NOMO-1 treated with DMSO at 0.1 percent for 48 hours (cell line): ENCODE measurements around the gene ANK3.

Source experiments
- DNase-seq: peaks from one replicate; lab custom pipeline; 2025; ENCODE audit not compliant: unreplicated experiment; lab: John Stamatoyannopoulos, UW

The ANK3 gene

GRCh38 chr10:60101821-60102220 is 287.9 kb downstream of the ANK3 start:
- no peak for DNase-seq

- peak; percentile 51 for DNase-seq
These were observed 289.5 kb downstream of the ANK3 start for GRCh38 chr10:60099998-60100747.

DNA sequence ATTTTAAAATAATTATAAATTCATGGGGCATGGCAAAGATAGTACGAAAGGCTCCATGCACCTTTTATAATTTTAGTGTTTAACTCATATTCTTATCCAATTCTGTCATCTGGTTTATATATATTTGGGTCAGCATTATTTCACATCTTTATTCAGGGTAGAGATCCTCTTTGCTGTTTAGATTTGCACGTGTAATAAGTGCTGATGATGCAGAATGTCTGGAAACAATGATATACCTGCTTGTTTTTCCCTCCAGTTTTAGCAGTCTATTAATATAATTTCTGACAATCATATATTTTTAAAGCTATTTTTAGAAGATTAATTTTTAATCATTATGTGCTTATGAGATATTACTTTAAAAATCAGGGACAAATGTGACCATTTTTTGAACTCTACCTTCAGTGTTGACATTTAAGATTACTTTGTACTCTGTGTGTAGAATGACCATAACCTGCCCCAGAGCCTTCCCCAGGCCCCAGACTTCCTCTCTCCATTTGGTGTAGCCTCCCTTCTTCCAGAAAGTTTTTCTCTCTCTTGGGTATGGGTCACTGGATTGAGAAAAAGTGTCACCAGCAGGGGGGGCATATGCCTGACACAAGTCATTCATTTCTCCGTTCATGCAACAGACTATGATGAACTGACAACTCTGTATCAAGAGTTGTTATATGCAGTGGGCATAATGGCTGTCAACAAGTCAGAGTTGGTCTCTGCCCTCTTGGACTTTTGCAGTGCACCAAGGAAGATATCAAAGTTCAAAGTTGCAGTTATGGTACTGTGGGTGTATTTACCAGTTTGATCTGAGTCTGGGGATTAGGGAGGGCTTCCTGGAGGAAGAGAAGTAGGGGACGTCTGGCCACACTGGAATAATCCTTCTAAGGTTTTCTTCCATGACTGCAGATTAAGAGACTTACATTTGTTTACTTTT is 290.7 kb downstream of the ANK3 start:
- no peak for DNase-seq

- DNase-seq, result peak; percentile 4
These were observed 292.7 kb downstream of the ANK3 start for GRCh38 chr10:60096761-60097513.

GRCh38 chr10:60093317-60093716 is 296.4 kb downstream of the ANK3 start:
- DNase-seq, result peak; percentile 63

DNA sequence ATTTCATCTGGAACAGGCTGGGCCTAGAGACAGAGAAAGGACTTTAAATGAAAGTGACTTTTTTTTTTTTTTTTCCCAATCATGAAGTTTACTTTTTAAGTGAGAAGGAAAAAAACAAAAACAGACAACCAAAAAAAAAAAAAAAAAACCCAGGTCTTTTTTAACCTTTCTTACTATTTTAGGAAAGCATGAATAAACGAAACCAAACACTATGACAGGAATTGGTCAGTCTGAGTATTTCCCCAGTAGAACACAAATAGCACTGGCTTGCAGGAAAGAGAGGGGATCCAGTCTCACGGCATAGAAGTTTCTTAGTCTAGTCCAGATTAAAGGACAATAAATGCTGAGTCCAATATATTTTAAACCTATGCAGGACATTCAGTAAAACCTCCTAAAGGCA is 302.8 kb downstream of the ANK3 start:
- DNase-seq, result no peak

DNA sequence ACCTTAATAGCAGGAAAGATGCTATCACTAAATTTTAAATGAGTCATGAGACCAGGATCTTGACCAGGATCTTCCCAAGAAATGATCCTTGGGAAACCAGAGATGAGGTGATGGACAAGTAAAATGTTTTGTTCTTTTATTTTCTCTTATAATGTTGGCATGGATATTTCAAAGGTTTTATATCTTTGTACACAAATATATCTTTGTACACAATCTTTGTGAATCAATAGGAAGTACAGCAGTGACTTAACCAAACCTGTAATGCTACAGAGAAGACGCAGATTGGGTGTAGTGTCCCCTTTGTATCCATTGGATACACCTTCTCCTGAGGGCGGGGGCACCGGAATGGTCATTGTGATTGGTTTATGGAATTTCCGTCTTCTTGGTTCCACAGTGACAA is 303.3 kb downstream of the ANK3 start:
- no peak for DNase-seq

GRCh38 chr10:60082744-60083344 is 306.8 kb downstream of the ANK3 start:
- DNase-seq, result no peak

GRCh38 chr10:60082341-60082740 is 307.3 kb downstream of the ANK3 start:
- no peak for DNase-seq

GRCh38 chr10:60073781-60074656 is 315.7 kb downstream of the ANK3 start:
- DNase-seq, result no peak

DNA sequence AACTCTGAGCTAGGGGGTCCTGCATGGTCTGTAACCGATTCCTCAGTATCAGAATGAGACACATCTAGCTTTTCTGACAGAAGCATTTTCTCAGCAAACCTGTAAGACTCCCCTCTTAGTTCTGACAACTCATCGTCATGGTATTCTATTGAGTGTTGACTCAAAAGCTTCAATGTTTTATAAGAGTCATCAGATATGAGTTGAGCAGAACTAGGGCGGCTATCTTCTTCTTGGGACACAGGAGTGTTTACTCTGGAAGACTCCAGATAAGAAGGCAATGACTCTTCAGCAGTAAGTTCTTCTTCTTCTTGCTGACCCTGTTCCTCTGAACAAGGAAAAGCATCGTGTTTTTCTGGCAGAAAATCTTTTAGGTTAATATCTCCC is 316.3 kb downstream of the ANK3 start:
- no peak for DNase-seq

DNA sequence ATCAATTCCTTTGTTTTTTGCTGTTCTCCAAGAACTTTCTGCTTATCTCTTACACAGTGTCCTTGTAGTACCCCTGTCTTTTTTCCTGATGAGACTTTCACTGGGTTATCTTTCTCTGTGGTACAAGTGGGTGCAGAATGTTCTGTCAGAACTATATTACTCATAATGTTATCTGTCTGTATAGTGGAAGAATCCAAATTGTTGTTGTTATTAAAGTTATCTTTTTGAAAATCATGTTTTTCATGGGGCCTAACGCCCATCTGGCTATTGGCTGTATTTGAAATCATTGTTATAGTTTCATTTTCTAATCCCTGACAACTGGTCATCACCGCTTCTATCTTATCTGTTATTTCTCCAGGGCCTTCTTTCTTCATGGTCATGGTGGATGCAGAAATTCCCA is 320.4 kb downstream of the ANK3 start:
- no peak for DNase-seq

DNA sequence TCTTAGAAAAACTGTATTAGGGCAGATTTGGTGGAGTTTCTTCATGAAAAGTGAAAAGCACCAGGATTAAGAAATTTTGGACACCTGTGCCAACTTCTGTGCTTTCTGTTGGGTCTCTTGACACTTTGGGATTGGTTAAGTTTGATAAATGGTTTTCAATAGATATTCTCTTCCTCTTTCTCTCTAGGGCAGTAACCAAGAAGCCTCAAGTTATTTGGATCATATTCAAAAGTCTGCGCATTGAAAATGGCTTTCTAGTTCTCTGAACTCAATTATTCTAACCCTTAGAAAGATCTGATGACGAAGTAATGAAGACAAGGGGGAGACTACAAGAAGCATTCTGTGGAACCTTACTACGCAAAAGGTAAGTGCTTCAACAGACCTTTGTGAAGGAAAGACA is 339.3 kb downstream of the ANK3 start:
- DNase-seq, result peak; percentile 67

DNA sequence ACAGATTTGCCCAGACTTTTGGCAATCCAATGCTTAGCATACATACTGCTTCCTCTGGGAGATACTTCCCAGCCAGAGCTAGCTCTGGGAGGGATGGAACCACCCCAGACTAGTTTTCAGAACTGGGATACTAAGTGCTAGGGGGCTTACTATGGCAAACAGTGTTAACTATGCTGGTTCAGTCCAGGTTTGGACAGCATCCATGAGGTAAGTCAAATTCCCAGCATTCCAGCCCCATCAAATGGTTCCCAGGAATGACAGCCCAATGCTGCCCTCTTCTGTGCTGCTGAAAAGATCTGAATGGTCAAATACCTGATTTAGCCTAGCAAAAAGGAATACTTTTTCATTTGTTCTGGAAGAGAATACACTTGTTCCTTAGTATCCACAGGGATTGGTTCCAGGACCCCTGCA is 341.6 kb downstream of the ANK3 start:
- DNase-seq, result no peak

DNA sequence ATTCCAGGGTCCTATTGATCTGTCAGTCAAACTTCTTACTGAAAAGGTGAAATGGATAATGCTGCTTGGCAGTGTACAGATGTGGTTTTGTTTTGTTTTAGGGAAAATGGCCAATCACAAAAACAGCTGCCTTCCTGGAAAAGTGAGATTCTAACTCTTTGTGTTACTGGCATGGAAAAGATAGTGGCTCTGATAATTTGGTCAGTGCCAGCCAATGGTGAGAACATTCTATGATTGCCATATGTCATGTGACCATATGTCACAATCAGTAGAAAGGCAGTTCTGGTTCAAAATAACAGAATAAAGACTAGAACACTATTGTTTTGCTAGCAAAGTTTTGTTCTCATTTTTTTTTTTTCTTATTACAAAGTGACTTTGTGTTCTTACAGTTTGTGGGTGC is 344.1 kb downstream of the ANK3 start:
- no peak for DNase-seq

GRCh38 chr10:60044971-60045370 is 344.7 kb downstream of the ANK3 start:
- DNase-seq, result no peak

- DNase-seq, result no peak
These were observed 345.4 kb downstream of the ANK3 start for GRCh38 chr10:60044242-60044641.

GRCh38 chr10:60043561-60044241 is 346.0 kb downstream of the ANK3 start:
- DNase-seq, result no peak

- no peak for DNase-seq
These were observed 346.8 kb downstream of the ANK3 start for GRCh38 chr10:60042914-60043313.

GRCh38 chr10:60042262-60042661 is 347.4 kb downstream of the ANK3 start:
- no peak for DNase-seq
